GM21723 (cell line): ENCODE measurements around the gene MUC7.

Source experiments
- ATAC-seq: cut with Tn5 transposase; IDR thresholded peaks from one replicate; pipeline ENCODE4 v1.9.1; 2021; ENCODE audit warnings: mild to moderate bottlenecking, moderate library complexity; ENCODE audit not compliant: unreplicated experiment

MUC7 gene

DNA sequence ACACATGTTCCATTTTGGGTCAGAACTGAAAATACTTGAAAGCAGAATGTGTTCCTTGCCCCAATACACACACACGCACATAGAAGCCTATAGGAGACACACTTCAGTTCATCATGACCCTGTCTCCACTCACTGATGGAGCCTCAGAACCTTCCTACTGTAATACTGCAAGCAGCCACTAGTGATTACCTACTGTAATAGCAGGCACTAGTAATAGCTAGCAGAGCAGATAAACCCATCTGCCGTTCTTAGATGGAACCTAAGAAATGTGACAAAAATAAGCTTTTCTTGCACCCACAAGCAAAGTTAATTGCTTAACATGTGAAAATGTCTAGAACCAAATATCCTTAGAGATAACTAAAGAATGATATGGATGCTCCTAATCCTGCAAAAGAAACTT, 60.0 kb downstream of the MUC7 start:
- peak; percentile 49 for ATAC-seq
